MM.1S (cell line): ENCODE measurements around the gene GID4.

ENCODE experiments used
- DNase-seq: peaks from one replicate; pipeline ENCODE4 v3.0.0-alpha.2; 2015
- H2AFZ ChIP-seq: fragments of 300-600 bp; sonication (generic); 2 replicates; pipeline ENCODE4 v1.6.0; 2016; ENCODE audit warnings: antibody characterized with exemption, low read length
- H3F3A ChIP-seq: fragments of 300-600 bp; sonication (generic); 2 replicates; pipeline ENCODE4 v1.6.1; 2016; ENCODE audit warnings: mild to moderate bottlenecking, antibody characterized with exemption, low read length, moderate library complexity, mixed read lengths; ENCODE audit not compliant: insufficient read depth
- H3K27ac ChIP-seq: fragments of 300-600 bp; sonication (generic); 2 replicates; pipeline ENCODE4 v1.5.1; 2016; ENCODE audit warnings: mild to moderate bottlenecking, low read length
- H3K27me3 ChIP-seq: fragments of 300-600 bp; sonication (generic); replicated peaks from 2 replicates; pipeline ENCODE4 v1.6.0; 2016; ENCODE audit warnings: low read length; ENCODE audit not compliant: insufficient read depth
- H3K36me3 ChIP-seq: fragments of 300-600 bp; sonication (generic); replicated peaks from 2 replicates; pipeline ENCODE4 v1.6.1; 2016; ENCODE audit warnings: mild to moderate bottlenecking, low read length, mixed read lengths; ENCODE audit not compliant: insufficient read depth
- H3K4me1 ChIP-seq: fragments of 300-600 bp; sonication (generic); 2 replicates; pipeline ENCODE4 v1.6.1; 2016; ENCODE audit warnings: low read length, mixed read lengths
- H3K4me2 ChIP-seq: fragments of 300-600 bp; sonication (generic); 2 replicates; pipeline ENCODE4 v1.6.0; 2016; ENCODE audit warnings: low read depth, low read length
- H3K4me3 ChIP-seq: fragments of 300-600 bp; sonication (generic); 2 replicates; pipeline ENCODE4 v1.5.1; 2016; ENCODE audit warnings: low read length, mixed read lengths
- H3K79me2 ChIP-seq: fragments of 300-600 bp; sonication (generic); 2 replicates; pipeline ENCODE4 v1.6.1; 2016; ENCODE audit warnings: mixed run types, low read length, mixed read lengths
- H3K9ac ChIP-seq: fragments of 300-600 bp; sonication (generic); 2 replicates; pipeline ENCODE4 v1.6.1; 2016; ENCODE audit warnings: low read length, mixed read lengths
- H3K9me2 ChIP-seq: fragments of 300-600 bp; sonication (generic); replicated peaks from 2 replicates; pipeline ENCODE4 v1.6.1; 2016; ENCODE audit warnings: mild to moderate bottlenecking, low read length, mixed read lengths; ENCODE audit not compliant: insufficient read depth
- H3K9me3 ChIP-seq: fragments of 300-600 bp; sonication (generic); replicated peaks from 2 replicates; pipeline ENCODE4 v1.6.1; 2016; ENCODE audit warnings: mild to moderate bottlenecking, low read length, mixed read lengths; ENCODE audit not compliant: insufficient read depth
- H4K20me1 ChIP-seq: fragments of 300-600 bp; sonication (generic); 2 replicates; pipeline ENCODE4 v1.6.1; 2016; ENCODE audit warnings: mild to moderate bottlenecking, low read length, moderate library complexity, mixed read lengths; ENCODE audit not compliant: insufficient read depth
- EZH2 ChIP-seq: fragments of 300-600 bp; sonication (generic); optimal IDR thresholded peaks from 2 replicates; pipeline ENCODE3; 2017; ENCODE audit warnings: low read depth, mild to moderate bottlenecking, antibody characterized with exemption, low read length, mixed read lengths
- EZH2phosphoT487 ChIP-seq: fragments of 300-600 bp; sonication (generic); IDR thresholded peaks from 2 replicates; pipeline ENCODE4 v1.6.1; 2018; ENCODE audit warnings: antibody characterized with exemption, low read length
- TF ChIP-seq, protein P1 (sequence below): fragments of 300-600 bp; sonication (generic); IDR thresholded peaks from 2 replicates; pipeline ENCODE4 v1.5.1; 2016; ENCODE audit warnings: antibody characterized with exemption, low read length, mixed read lengths

The GID4 gene

DNA sequence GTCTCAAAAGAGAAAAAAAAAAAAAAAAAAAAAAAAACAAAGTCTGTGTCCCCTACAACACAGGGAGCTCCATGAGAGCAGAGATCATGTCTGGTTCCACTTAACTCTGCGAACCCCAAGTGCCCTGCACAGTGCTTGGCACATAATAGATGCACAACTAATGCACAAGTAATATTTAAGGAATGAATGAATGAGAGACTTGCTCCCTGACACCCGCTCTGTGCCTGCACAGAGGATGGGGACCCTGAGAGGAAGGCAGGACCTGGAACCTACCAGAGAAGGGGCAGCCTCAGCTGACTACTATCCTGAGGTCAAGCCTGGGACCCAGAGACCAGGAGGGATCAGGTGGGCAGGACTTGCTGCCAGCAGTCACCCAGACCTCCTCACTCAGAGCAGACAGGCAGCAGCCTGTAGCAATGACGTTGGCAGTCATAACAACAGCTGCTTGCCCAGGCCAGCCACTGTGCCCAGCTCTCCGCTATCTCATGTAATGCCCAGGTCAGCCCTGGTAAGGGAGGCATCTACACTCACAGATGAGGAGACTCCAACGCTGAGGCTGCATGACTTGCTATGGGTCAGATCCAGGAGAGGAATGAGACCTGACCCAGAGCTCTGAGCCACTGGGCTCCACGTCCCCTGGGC is 72.2 kb downstream of the GID4 start:
- TF ChIP-seq EZH2 (no peak), EZH2phosphoT487 (no peak)
- TF ChIP-seq, protein P1, sequence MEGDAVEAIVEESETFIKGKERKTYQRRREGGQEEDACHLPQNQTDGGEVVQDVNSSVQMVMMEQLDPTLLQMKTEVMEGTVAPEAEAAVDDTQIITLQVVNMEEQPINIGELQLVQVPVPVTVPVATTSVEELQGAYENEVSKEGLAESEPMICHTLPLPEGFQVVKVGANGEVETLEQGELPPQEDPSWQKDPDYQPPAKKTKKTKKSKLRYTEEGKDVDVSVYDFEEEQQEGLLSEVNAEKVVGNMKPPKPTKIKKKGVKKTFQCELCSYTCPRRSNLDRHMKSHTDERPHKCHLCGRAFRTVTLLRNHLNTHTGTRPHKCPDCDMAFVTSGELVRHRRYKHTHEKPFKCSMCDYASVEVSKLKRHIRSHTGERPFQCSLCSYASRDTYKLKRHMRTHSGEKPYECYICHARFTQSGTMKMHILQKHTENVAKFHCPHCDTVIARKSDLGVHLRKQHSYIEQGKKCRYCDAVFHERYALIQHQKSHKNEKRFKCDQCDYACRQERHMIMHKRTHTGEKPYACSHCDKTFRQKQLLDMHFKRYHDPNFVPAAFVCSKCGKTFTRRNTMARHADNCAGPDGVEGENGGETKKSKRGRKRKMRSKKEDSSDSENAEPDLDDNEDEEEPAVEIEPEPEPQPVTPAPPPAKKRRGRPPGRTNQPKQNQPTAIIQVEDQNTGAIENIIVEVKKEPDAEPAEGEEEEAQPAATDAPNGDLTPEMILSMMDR, result no peak
- Histone ChIP-seq H3K4me1 (no peaks in the 10 kb centered on the region), H3K36me3 (no peaks in the 10 kb centered on the region), H3K9ac (no peak overlapping the region), H3K9me2 (no peaks in the 10 kb centered on the region), H3K4me2 (no peak overlapping the region), H4K20me1 (0 out of 2 replicates have a peak, but pooled peaks cover 3% of the 10 kb centered on the region), H3K9me3 (no peaks in the 10 kb centered on the region), H3K27ac (no peak overlapping the region), H3K27me3 (no peaks in the 10 kb centered on the region), H3F3A (no peaks in the 10 kb centered on the region), H3K4me3 (no peak overlapping the region), H2AFZ (no peak overlapping the region), H3K79me2 (no peaks in the 10 kb centered on the region)
- no peak for DNase-seq

DNA sequence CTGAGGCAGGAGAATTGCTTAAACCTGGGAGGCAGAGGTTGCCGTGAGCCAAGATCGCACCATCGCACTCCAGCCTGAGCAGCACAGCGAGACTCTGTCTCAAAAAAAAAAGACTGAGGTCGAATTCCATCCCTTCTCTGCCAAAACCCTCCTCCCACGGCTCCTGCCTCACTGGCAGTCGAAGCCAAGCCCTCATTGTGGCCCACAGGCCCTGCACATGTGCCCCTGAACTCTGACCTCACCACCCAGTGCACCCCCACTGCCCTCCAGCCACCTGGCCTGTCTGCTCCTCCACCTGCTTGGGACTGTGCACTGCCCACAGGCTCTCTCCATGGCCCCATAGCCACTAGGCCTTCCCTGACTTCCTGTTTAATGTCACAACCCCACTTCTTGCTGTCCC is 76.3 kb downstream of the GID4 start:
- Histone ChIP-seq H3K79me2 (no peaks in the 10 kb centered on the region), H4K20me1 (0 out of 2 replicates have a peak, but pooled peaks cover 3% of the 10 kb centered on the region), H3K27ac (no peak overlapping the region), H3K36me3 (no peaks in the 10 kb centered on the region), H3K9me3 (no peaks in the 10 kb centered on the region), H2AFZ (no peak overlapping the region), H3K9me2 (no peaks in the 10 kb centered on the region), H3K9ac (no peak overlapping the region), H3K4me2 (no peak overlapping the region), H3K4me1 (no peaks in the 10 kb centered on the region), H3K27me3 (no peaks in the 10 kb centered on the region), H3K4me3 (no peak overlapping the region), H3F3A (no peaks in the 10 kb centered on the region)
- TF ChIP-seq EZH2, result no peak
- no peak for TF ChIP-seq EZH2phosphoT487
- TF ChIP-seq, protein P1, result no peak
- DNase-seq, result no peak

DNA sequence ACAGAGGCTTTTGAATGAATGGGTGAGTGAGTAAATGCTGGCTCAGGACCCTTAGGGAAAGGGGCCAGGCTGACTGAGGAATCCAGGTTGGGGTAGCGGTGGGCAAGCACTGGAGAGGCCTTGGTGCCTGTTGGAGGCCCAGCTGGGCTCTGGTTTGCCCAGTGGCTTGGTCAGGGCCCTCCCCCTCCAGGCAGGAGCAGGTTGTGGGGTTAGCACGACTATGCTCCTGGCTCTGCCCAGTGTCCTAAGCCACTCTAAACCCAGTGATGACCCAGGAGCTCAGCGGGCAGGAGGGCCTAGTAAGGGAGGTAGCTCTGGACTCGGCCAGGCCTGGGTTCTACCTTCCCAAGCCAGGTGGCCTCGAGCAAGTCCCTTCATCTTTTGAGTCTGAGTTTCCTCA is 76.9 kb downstream of the GID4 start:
- Histone ChIP-seq H4K20me1 (0 out of 2 replicates have a peak, but pooled peaks cover 3% of the 10 kb centered on the region), H3K9ac (no peak overlapping the region), H3K4me2 (no peak overlapping the region), H3K79me2 (no peaks in the 10 kb centered on the region), H3K9me2 (no peaks in the 10 kb centered on the region), H3K4me3 (no peak overlapping the region), H2AFZ (no peak overlapping the region), H3K9me3 (no peaks in the 10 kb centered on the region), H3K27ac (no peak overlapping the region), H3F3A (no peaks in the 10 kb centered on the region), H3K27me3 (no peaks in the 10 kb centered on the region), H3K36me3 (no peaks in the 10 kb centered on the region), H3K4me1 (no peaks in the 10 kb centered on the region)
- DNase-seq, result no peak
- TF ChIP-seq EZH2 (no peak), EZH2phosphoT487 (no peak)
- TF ChIP-seq, protein P1, result no peak
